Spleen (tissue), 11 donors: ENCODE results near the gene BSND. TPM values are rescaled to one million over a fixed set of nuclear protein-coding genes. Genes with fewer than 3 reads are reported as not detected.

Source experiments
- DNase-seq: peaks from one replicate; pipeline ENCODE4 v3.0.0-alpha.2; 2020
- H3K27ac ChIP-seq, 8 donors: fragments of 200-600 bp; sonication (generic) in 7 of 8; 1 replicate in 4 of 8; 2 replicates in 4 of 8; pipeline versions ENCODE4 v1.5.0 to v1.8.0; 2016 to 2021; ENCODE audit warnings: inconsistent platforms in 4 of 8, mild to moderate bottlenecking in 4 of 8, moderate library complexity in 1 of 8
- H3K27me3 ChIP-seq, 7 donors: fragments of 200-600 bp; sonication (generic) in 6 of 7; replicated peaks in 1 of 7; 1 replicate in 4 of 7; 2 replicates in 3 of 7; pipeline versions ENCODE4 v1.5.0 to v1.8.0; 2016 to 2021; ENCODE audit warnings: inconsistent platforms in 3 of 7, mild to moderate bottlenecking in 1 of 7
- H3K36me3 ChIP-seq, 6 donors: fragments of 200-600 bp; sonication (generic) in 5 of 6; 1 replicate in 4 of 6; 2 replicates in 2 of 6; pipeline versions ENCODE4 v1.5.0 to v1.8.0; 2016 to 2021; ENCODE audit warnings: inconsistent platforms in 2 of 6
- H3K4me1 ChIP-seq, 6 donors: fragments of 200-600 bp; sonication (generic) in 5 of 6; 1 replicate in 3 of 6; 2 replicates in 3 of 6; pipeline versions ENCODE4 v1.5.0 to v1.8.0; 2016 to 2021; ENCODE audit warnings: inconsistent platforms in 3 of 6
- H3K4me3 ChIP-seq, 8 donors: fragments of 200-600 bp; sonication (generic) in 7 of 8; 1 replicate in 4 of 8; 2 replicates in 4 of 8; pipeline versions ENCODE4 v1.5.0 to v1.8.0; 2016 to 2021; ENCODE audit warnings: inconsistent platforms in 4 of 8, mild to moderate bottlenecking in 4 of 8, moderate library complexity in 2 of 8
- H3K9me3 ChIP-seq, 8 donors: fragments of 200-600 bp; sonication (generic) in 7 of 8; 1 replicate in 4 of 8; 2 replicates in 4 of 8; pipeline versions ENCODE4 v1.5.0 to v1.8.0; 2016 to 2021; ENCODE audit warnings: inconsistent platforms in 4 of 8
- CTCF ChIP-seq, 11 experiments: fragments of 200-600 bp in 7 of 11; fragments of 450-650 bp in 4 of 11; sonication (generic) in 4 of 11; IDR thresholded peaks in 8 of 11; conservative IDR thresholded peaks in 3 of 11; 1 replicate in 7 of 11; 2 replicates in 4 of 11; pipeline versions ENCODE4 v1.4.0 to v1.8.0; 2016 to 2021; ENCODE audit warnings: antibody characterized with exemption in 11 of 11, inconsistent platforms in 4 of 11, mild to moderate bottlenecking in 1 of 11
- POLR2A ChIP-seq, 3 donors: fragments of 450-650 bp; IDR thresholded peaks; one replicate each; pipeline ENCODE4 v1.5.1; 2017; ENCODE audit warnings: antibody characterized with exemption in 3 of 3, mild to moderate bottlenecking in 1 of 3
- POLR2AphosphoS5 ChIP-seq, 3 donors: sonication (generic); formaldehyde crosslinking; IDR thresholded peaks; one replicate each; pipeline ENCODE4 v1.5.1; 2017; ENCODE audit warnings: antibody characterized with exemption in 3 of 3
- WGBS, 5 donors: extraction: QIAGEN DNeasy Blood & Tissue Kit in 3 of 5; methylation state at CpG; one replicate each; pipeline versions ENCODE4 v1.1.5 to v1.1.7; 2013 to 2018; 5-methylcytosine and 5-hydroxymethylcytosine counted together
- intact Hi-C: fragments of 100-400 bp; cut with DNase I; formaldehyde crosslinking; loops from one replicate; pipeline ENCODE4 v1.15.0; 2023; ENCODE audit warnings: low total_unique reads
- polyA plus RNA-seq, 3 donors: library from polyadenylated mRNA; stranded (reverse); fragments of 200-250 nt; gene quantifications; one replicate each; pipeline ENCODE4 v1.2.1, GENCODE V29; 2013
- total RNA-seq, 7 donors: library from RNA; depleted of rRNA in 3 of 7; stranded (reverse); fragments of >200 nt in 3 of 7; fragmentation: NEBNext Ultra II Directional in 4 of 7; extraction: Animal tissue kit (Norgen Biotek cat#: 25700) in 4 of 7; gene quantifications; one replicate each; pipeline versions ENCODE4 v1.1.0 to v1.2.1, GENCODE V29; 2016 to 2021
- donor health status: healthy with polysubstance abuse.
- donor health status: DM: no; HTN: no; CAD: no; lungs with moderate emphysema.
- donor health status: DM: no; HTN: no; CAD: no.
- donor health status: Bipolar disorder and iron deficiency.
- donor health status: healthy.
- donor health status: DM: no; HTN: no; CAD: no.
- donor health status: DM: yes; HTN: yes; CAD: no.

Gene BSND
- total and polyA plus RNA-seq, 10 donors = 0.02 to 0.20 (median 0.09) TPM; not detected in 5

- Histone ChIP-seq H3K27me3 (peaks cover 0 to 26% (median 0%) of the 10 kb centered on the region in 7 donors), H3K4me3 (no peak overlapping the region), H3K36me3 (no peaks in the 10 kb centered on the region), H3K4me1 (peaks cover 0 to 11% (median 0%) of the 10 kb centered on the region in 6 donors), H3K27ac (no peak overlapping the region), H3K9me3 (no peaks in the 10 kb centered on the region)
- TF ChIP-seq POLR2A (IDR thresholded peaks at IDR 0.05) = no peak
- no peak for TF ChIP-seq CTCF (IDR thresholded peaks at IDR 0.05 in 8 of 11, conservative IDR thresholded peaks at IDR 0.05 in 3 of 11)
- no peak for TF ChIP-seq POLR2AphosphoS5 (IDR thresholded peaks at IDR 0.05)
- peak; percentile 61 for DNase-seq
- WGBS, 5 donors = 81 to 89% (median 88%) methylated on average over 5 to 8 of the region's 8 CpGs
- intact Hi-C loops = no loop called here
Measured at GRCh38 chr1:54987919-54988705, 10.6 kb upstream of the BSND start.

DNA sequence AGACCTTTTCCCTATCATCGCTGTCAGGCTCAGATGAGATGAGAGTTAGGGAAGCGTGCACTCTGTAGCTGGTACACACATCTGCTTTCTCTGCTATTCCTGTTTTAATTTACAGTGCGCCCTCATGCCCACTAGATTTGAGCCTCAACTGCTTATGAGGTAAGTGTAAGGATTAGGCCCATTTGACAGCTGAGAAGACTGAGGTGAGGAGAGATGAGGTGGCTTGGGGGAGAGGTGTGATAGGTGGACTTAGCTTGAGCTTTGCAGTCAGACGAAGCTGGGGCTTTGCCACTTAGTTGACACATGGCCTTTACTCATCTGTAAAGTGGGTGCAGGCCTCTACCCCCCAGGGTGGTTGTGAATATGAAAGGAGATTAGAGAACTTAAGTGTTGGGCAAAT, 9.8 kb upstream of the BSND start:
- DNase-seq = no peak
- H3K9me3 ChIP-seq = no peaks in the 10 kb centered on the region
- peaks cover 0 to 17% (median 0%) of the 10 kb centered on the region in 7 donors for H3K27me3 ChIP-seq
- no peaks in the 10 kb centered on the region for H3K36me3 ChIP-seq
- peaks cover 0 to 11% (median 0%) of the 10 kb centered on the region in 6 donors for H3K4me1 ChIP-seq
- H3K4me3 ChIP-seq = no peak overlapping the region
- H3K27ac ChIP-seq = no peak overlapping the region
- intact Hi-C loops = no loop called here
- TF ChIP-seq POLR2A (IDR thresholded peaks at IDR 0.05) (no peak), POLR2AphosphoS5 (IDR thresholded peaks at IDR 0.05) (no peak), CTCF (IDR thresholded peaks at IDR 0.05 in 8 of 11, conservative IDR thresholded peaks at IDR 0.05 in 3 of 11) (no peak)
- WGBS, 5 donors = 90 to 98% (median 92%) methylated on average over 4 of the region's 4 CpGs

- intact Hi-C loops = no loop called here
- no peak for DNase-seq
- Histone ChIP-seq H3K27me3 (peaks cover 0 to 12% (median 0%) of the 10 kb centered on the region in 7 donors), H3K27ac (no peak overlapping the region), H3K4me1 (peaks cover 0 to 11% (median 0%) of the 10 kb centered on the region in 6 donors), H3K36me3 (no peaks in the 10 kb centered on the region), H3K9me3 (no peaks in the 10 kb centered on the region), H3K4me3 (no peak overlapping the region)
- TF ChIP-seq POLR2AphosphoS5 (IDR thresholded peaks at IDR 0.05) = peak in 1 of 3 donors; percentile 23
- TF ChIP-seq CTCF (IDR thresholded peaks at IDR 0.05 in 8 of 11, conservative IDR thresholded peaks at IDR 0.05 in 3 of 11) = no peak
- no peak for TF ChIP-seq POLR2A (IDR thresholded peaks at IDR 0.05)
- WGBS, 5 donors = 33 to 74% (median 71%) methylated on average over 1 to 8 of the region's 8 CpGs
Measured at GRCh38 chr1:54989473-54989872, 9.3 kb upstream of the BSND start.

GRCh38 chr1:54989968-54990810, 8.5 kb upstream of the BSND start:
- Histone ChIP-seq H3K4me1 (peaks cover 0 to 11% (median 0%) of the 10 kb centered on the region in 6 donors), H3K9me3 (no peaks in the 10 kb centered on the region), H3K27ac (no peak overlapping the region), H3K36me3 (no peaks in the 10 kb centered on the region), H3K4me3 (no peak overlapping the region), H3K27me3 (peaks cover 0 to 14% (median 0%) of the 10 kb centered on the region in 7 donors)
- no peak for DNase-seq
- TF ChIP-seq CTCF (IDR thresholded peaks at IDR 0.05 in 8 of 11, conservative IDR thresholded peaks at IDR 0.05 in 3 of 11) (no peak), POLR2A (IDR thresholded peaks at IDR 0.05) (no peak), POLR2AphosphoS5 (IDR thresholded peaks at IDR 0.05) (no peak)
- WGBS, 5 donors = 70 to 90% (median 77%) methylated on average over 10 to 13 of the region's 13 CpGs
- intact Hi-C loops = no loop called here
